WTC11 (cell line): ENCODE data around the gene MON2.

Experiments
- AFF4 ChIP-seq: sonication (generic); formaldehyde crosslinking; IDR thresholded peaks from 2 replicates; pipeline ENCODE4 v1.8.1; 2023; ENCODE audit warnings: mild to moderate bottlenecking, missing genetic modification reagents, borderline replicate concordance
- CTCF ChIP-seq: fragments of 200-600 bp; IDR thresholded peaks from 2 replicates; pipeline ENCODE4 v1.8.0; 2022; ENCODE audit warnings: antibody characterized with exemption
- FOXJ3 ChIP-seq: sonication (generic); formaldehyde crosslinking; IDR thresholded peaks from 2 replicates; pipeline ENCODE4 v1.9.0; 2021; ENCODE audit warnings: missing genetic modification reagents, mild to moderate bottlenecking, borderline replicate concordance
- SMAD3 ChIP-seq: sonication (generic); formaldehyde crosslinking; IDR thresholded peaks from 2 replicates; pipeline ENCODE4 v1.8.0; 2022; ENCODE audit warnings: missing genetic modification reagents, mild to moderate bottlenecking, borderline replicate concordance
- TCF7 ChIP-seq: sonication (generic); formaldehyde crosslinking; IDR thresholded peaks from 2 replicates; pipeline ENCODE4 v1.8.0; 2022; ENCODE audit warnings: mild to moderate bottlenecking, low read depth, missing genetic modification reagents, moderate library complexity
- ZNF232 ChIP-seq: sonication (generic); formaldehyde crosslinking; IDR thresholded peaks from 2 replicates; pipeline ENCODE4 v1.8.0; 2022; ENCODE audit warnings: mild to moderate bottlenecking, missing genetic modification reagents

- TF ChIP-seq SMAD3 (CRISPR knock-in tag) (no peak), CTCF (no peak), AFF4 (CRISPR knock-in tag) (no peak), ZNF232 (no peak), FOXJ3 (CRISPR knock-in tag) (no peak), TCF7 (no peak)
These were observed 17.6 kb downstream of the MON2 start for GRCh38 chr12:62484233-62484632.
